ENCODE data around the gene S100A14. TPM values are rescaled to one million over a fixed set of nuclear protein-coding genes. Genes with fewer than 3 reads are reported as not detected.
"Not testable (repeated sequence)": the region's sequence is repeated elsewhere in the genome, so short reads cannot be mapped to it uniquely, and the experiment has no call there.

The S100A14 gene
- polyA plus RNA-seq, 1 of the 3 experiments (the other 2 are of a cell fraction) = 0.15 TPM

GRCh38 chr1:153640861-153641260 lies 24.7 kb upstream of the S100A14 start:
- 84% methylated on average over 6 of the region's 6 CpGs for WGBS (ENCODE audit: low lambda C conversion rate)
- Histone ChIP-seq H3K4me1 (ENCODE audit: control insufficient read depth in 1 of 2, insufficient read depth in 2 of 2, low read depth in 1 of 2, low read length in 1 of 2) (no peaks in the 10 kb centered on the region; a peak in 1 of 4 replicates), H3K9me3 (no peaks in the 10 kb centered on the region), H3K4me2 (no peak overlapping the region), H3K4me3 (ENCODE audit: low read depth in 2 of 2, low read length in 1 of 2) (no peak overlapping the region), H3K79me2 (ENCODE audit: insufficient read depth) (peaks cover 73% of the 10 kb centered on the region), H3K27me3 (ENCODE audit: insufficient read depth) (no peaks in the 10 kb centered on the region), H2AFZ (ENCODE audit: low read depth) (no peak overlapping the region), H3K36me3 (replicated peaks in 1 of 2; ENCODE audit: control insufficient read depth in 1 of 2, insufficient read depth in 2 of 2, low read length in 1 of 2) (peaks cover 90 to 96% of the 10 kb centered on the region in 2 experiments), H3F3A (replicated peaks; ENCODE audit: insufficient read depth) (peaks cover 34% of the 10 kb centered on the region), H3K9me2 (no peaks in the 10 kb centered on the region), H4K20me1 (ENCODE audit: insufficient read depth) (no peaks in the 10 kb centered on the region; the same call in 1 of the 2 replicates), H3K9ac (no peak overlapping the region), H3K27ac (ENCODE audit: low read depth in 2 of 2, low read length in 1 of 2) (no peak overlapping the region)
- DNase-seq = no peak
- ChIA-PET POLR2A (no interaction called here), CTCF (interaction anchor here (1.0 to 1.2 kb wide), 2 partner anchors 14 to 42 kb away, joined by 3 to 4 read pairs; no protein-coding TSS in a partner anchor)
- no peak for TF ChIP-seq PBX3 (IDR thresholded peaks at IDR 0.05)
- TF ChIP-seq NFIC (IDR thresholded peaks at IDR 0.05; ENCODE audit: borderline replicate concordance) = no peak
- no peak for TF ChIP-seq USF2 (IDR thresholded peaks at IDR 0.05; ENCODE audit: borderline replicate concordance, low read depth, low read length)
- TF ChIP-seq EZH2phosphoT487 (IDR thresholded peaks at IDR 0.05; ENCODE audit: borderline replicate concordance, low read depth) = no peak
- TF ChIP-seq FOXM1 (IDR thresholded peaks at IDR 0.05; ENCODE audit: low read depth) = no peak
- TF ChIP-seq RAD21 (IDR thresholded peaks at IDR 0.05; ENCODE audit: low read length) = no peak
- TF ChIP-seq REST (IDR thresholded peaks at IDR 0.05; ENCODE audit: low read depth, low read length) = no peak
- TF ChIP-seq ELF1 (IDR thresholded peaks at IDR 0.05) = no peak
- TF ChIP-seq CHD2 (IDR thresholded peaks at IDR 0.05; ENCODE audit: low read length, partially characterized antibody) = no peak

GRCh38 chr1:153640213-153640612 lies 24.1 kb upstream of the S100A14 start:
- Histone ChIP-seq H3K79me2 (ENCODE audit: insufficient read depth) (peaks cover 80% of the 10 kb centered on the region), H3K36me3 (replicated peaks in 1 of 2; ENCODE audit: control insufficient read depth in 1 of 2, insufficient read depth in 2 of 2, low read length in 1 of 2) (peaks cover 83 to 95% of the 10 kb centered on the region in 2 experiments), H3F3A (replicated peaks; ENCODE audit: insufficient read depth) (peaks cover 28% of the 10 kb centered on the region)
- POLR2A ChIA-PET; H3K4me2 ChIP-seq; H3K9me3 ChIP-seq; H3K27me3 ChIP-seq (ENCODE audit: insufficient read depth); DNase-seq; H3K4me3 ChIP-seq (ENCODE audit: low read depth in 2 of 2, low read length in 1 of 2); H3K4me1 ChIP-seq (ENCODE audit: control insufficient read depth in 1 of 2, insufficient read depth in 2 of 2, low read depth in 1 of 2, low read length in 1 of 2); H3K9me2 ChIP-seq; H2AFZ ChIP-seq (ENCODE audit: low read depth); H3K27ac ChIP-seq (ENCODE audit: low read depth in 2 of 2, low read length in 1 of 2); H4K20me1 ChIP-seq (ENCODE audit: insufficient read depth); H3K9ac ChIP-seq: not testable (repeated sequence)
- CTCF ChIA-PET = interaction anchor here (1.0 to 3.3 kb wide), 4 partner anchors 15 to 68 kb away, joined by 3 to 13 read pairs (median 8); no protein-coding TSS in a partner anchor
- 99% methylated on average over 5 of the region's 5 CpGs for WGBS (ENCODE audit: low lambda C conversion rate)

Data from SK-N-SH (cell line).